Measurements from ENCODE around the gene TUT7. TPM values are rescaled to one million over a fixed set of nuclear protein-coding genes. Genes with fewer than 3 reads are reported as not detected.

Gene TUT7
- total RNA-seq, 4 donors from 2014 or later = 21.5 to 50.6 (median 29.6) TPM

GRCh38 chr9:86280580-86280979, 73.6 kb downstream of the TUT7 start:
- no peaks in the 10 kb centered on the region for H3K9me3 ChIP-seq
- ATAC-seq = no peak
- TF ChIP-seq POLR2AphosphoS5 (IDR thresholded peaks at IDR 0.05) (no peak), CTCF (IDR thresholded peaks at IDR 0.05) (no peak), EP300 (IDR thresholded peaks at IDR 0.05) (no peak), POLR2A (IDR thresholded peaks at IDR 0.05) (no peak)

GRCh38 chr9:86279839-86280238, 74.4 kb downstream of the TUT7 start:
- H3K4me1 ChIP-seq = peaks cover 0 to 72% (median 23%) of the 10 kb centered on the region in 3 donors
- peak overlapping the region in 1 of 2 donors; percentile 93 for H3K4me3 ChIP-seq
- H3K27ac ChIP-seq = no peak overlapping the region
- TF ChIP-seq POLR2A (IDR thresholded peaks at IDR 0.05) = no peak
- no peak for TF ChIP-seq CTCF (IDR thresholded peaks at IDR 0.05)
- TF ChIP-seq EP300 (IDR thresholded peaks at IDR 0.05) = no peak
- no peak for TF ChIP-seq POLR2AphosphoS5 (IDR thresholded peaks at IDR 0.05)
- H3K36me3 ChIP-seq = no peaks in the 10 kb centered on the region
- H3K9me3 ChIP-seq = no peaks in the 10 kb centered on the region
- 90 to 96% methylated on average over 3 of the region's 3 CpGs for WGBS, 2 donors (ENCODE audit: low coverage in 1 of 2)
- ATAC-seq = no peak
- H3K27me3 ChIP-seq = no peaks in the 10 kb centered on the region

More at GRCh38 chr9:86280580-86280979, 73.6 kb downstream of the TUT7 start:
- 70 to 91% methylated on average over 2 to 6 of the region's 7 CpGs for WGBS, 2 donors (ENCODE audit: low coverage in 1 of 2)
- no peaks in the 10 kb centered on the region for H3K27me3 ChIP-seq
- no peaks in the 10 kb centered on the region for H3K36me3 ChIP-seq
- no peak overlapping the region for H3K27ac ChIP-seq
- peaks cover 0 to 65% (median 19%) of the 10 kb centered on the region in 3 donors for H3K4me1 ChIP-seq
- H3K4me3 ChIP-seq = peak overlapping the region in 1 of 2 donors; percentile 93

GRCh38 chr9:86277072-86277471, 77.1 kb downstream of the TUT7 start:
- TF ChIP-seq CTCF (IDR thresholded peaks at IDR 0.05) = no peak
- no peak for TF ChIP-seq EP300 (IDR thresholded peaks at IDR 0.05)
- no peak for TF ChIP-seq POLR2A (IDR thresholded peaks at IDR 0.05)
- no peak for TF ChIP-seq POLR2AphosphoS5 (IDR thresholded peaks at IDR 0.05)
- H3K27ac ChIP-seq = no peak overlapping the region
- peaks cover 0 to 71% (median 19%) of the 10 kb centered on the region in 3 donors for H3K4me1 ChIP-seq
- H3K9me3 ChIP-seq = no peaks in the 10 kb centered on the region
- no peak overlapping the region for H3K4me3 ChIP-seq
- peaks cover 0 to 19% of the 10 kb centered on the region in 2 donors for H3K36me3 ChIP-seq
- WGBS, 2 donors (ENCODE audit: low coverage in 1 of 2) = 64 to 69% methylated on average over 1 of the region's 1 CpG
- no peak for ATAC-seq
- H3K27me3 ChIP-seq = no peaks in the 10 kb centered on the region

- no peak for ATAC-seq
- Histone ChIP-seq H3K9me3 (no peaks in the 10 kb centered on the region), H3K36me3 (peaks cover 4 to 30% of the 10 kb centered on the region in 2 donors), H3K27me3 (no peaks in the 10 kb centered on the region), H3K27ac (no peak overlapping the region), H3K4me1 (peaks cover 0 to 63% (median 19%) of the 10 kb centered on the region in 3 donors), H3K4me3 (no peak overlapping the region)
- WGBS, 2 donors (ENCODE audit: low coverage in 1 of 2) = 88% methylated on average over 3 of the region's 3 CpGs
- TF ChIP-seq POLR2A (IDR thresholded peaks at IDR 0.05) = no peak
- TF ChIP-seq EP300 (IDR thresholded peaks at IDR 0.05) = no peak
- TF ChIP-seq POLR2AphosphoS5 (IDR thresholded peaks at IDR 0.05) = no peak
- no peak for TF ChIP-seq CTCF (IDR thresholded peaks at IDR 0.05)
These were observed 78.2 kb downstream of the TUT7 start for GRCh38 chr9:86275962-86276361.

- ATAC-seq = no peak
- TF ChIP-seq POLR2AphosphoS5 (IDR thresholded peaks at IDR 0.05) (no peak), CTCF (IDR thresholded peaks at IDR 0.05) (no peak), POLR2A (IDR thresholded peaks at IDR 0.05) (no peak), EP300 (IDR thresholded peaks at IDR 0.05) (no peak)
- Histone ChIP-seq H3K27ac (no peak overlapping the region), H3K36me3 (peaks cover 6 to 33% of the 10 kb centered on the region in 2 donors), H3K4me1 (peaks cover 0 to 54% (median 11%) of the 10 kb centered on the region in 3 donors), H3K9me3 (no peaks in the 10 kb centered on the region), H3K4me3 (no peak overlapping the region), H3K27me3 (no peaks in the 10 kb centered on the region)
- 57 to 84% methylated on average over 6 to 7 of the region's 7 CpGs for WGBS, 2 donors (ENCODE audit: low coverage in 1 of 2)
These were observed 79.2 kb downstream of the TUT7 start for GRCh38 chr9:86274821-86275643.
